Astrocyte (in vitro differentiated cells and primary cell): Measurements from ENCODE around the gene ARPC2.

Source experiments
- EZH2 ChIP-seq: IDR thresholded peaks from 2 replicates; pipeline ENCODE4 v1.6.1; 2012; ENCODE audit warnings: mild to moderate bottlenecking, low read length, inconsistent platforms; ENCODE audit not compliant: insufficient read depth
- TF ChIP-seq, protein P1 (sequence below): IDR thresholded peaks from 2 replicates; pipeline ENCODE4 v1.5.1; 2011; ENCODE audit warnings: low read depth, mild to moderate bottlenecking, inconsistent platforms, low read length, moderate library complexity; ENCODE audit not compliant: insufficient read depth

DNA sequence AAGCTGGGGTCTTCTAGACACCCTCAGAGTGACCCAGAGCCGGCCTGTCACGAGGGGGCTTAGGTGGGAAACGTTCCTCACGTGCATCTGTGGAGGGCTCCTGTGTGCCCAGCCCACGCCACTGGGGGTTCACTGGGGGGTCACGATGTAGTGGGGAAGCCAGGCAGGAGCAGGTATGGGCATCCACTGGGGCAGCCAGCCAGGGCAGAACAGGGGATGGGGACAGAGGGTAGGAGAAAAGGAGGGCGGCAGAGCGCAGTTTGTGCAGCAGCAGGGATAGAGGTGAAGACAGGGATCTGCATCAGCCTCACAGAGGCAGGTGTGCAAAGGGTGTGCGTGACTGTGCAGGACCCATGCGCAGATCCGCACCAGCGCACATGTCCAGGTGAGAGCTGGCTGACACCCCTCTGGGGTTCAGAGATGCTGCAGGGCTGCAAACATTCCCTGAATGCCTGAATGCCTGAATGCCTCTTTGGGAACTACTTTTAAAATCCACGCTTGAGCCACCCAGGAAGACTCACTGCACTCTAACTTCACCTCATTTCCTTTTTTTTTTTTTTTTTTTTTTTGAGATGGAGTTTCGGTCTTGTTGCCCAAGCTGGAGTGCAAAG, 63.4 kb downstream of the ARPC2 start:
- no peak for TF ChIP-seq EZH2
- TF ChIP-seq, protein P1, sequence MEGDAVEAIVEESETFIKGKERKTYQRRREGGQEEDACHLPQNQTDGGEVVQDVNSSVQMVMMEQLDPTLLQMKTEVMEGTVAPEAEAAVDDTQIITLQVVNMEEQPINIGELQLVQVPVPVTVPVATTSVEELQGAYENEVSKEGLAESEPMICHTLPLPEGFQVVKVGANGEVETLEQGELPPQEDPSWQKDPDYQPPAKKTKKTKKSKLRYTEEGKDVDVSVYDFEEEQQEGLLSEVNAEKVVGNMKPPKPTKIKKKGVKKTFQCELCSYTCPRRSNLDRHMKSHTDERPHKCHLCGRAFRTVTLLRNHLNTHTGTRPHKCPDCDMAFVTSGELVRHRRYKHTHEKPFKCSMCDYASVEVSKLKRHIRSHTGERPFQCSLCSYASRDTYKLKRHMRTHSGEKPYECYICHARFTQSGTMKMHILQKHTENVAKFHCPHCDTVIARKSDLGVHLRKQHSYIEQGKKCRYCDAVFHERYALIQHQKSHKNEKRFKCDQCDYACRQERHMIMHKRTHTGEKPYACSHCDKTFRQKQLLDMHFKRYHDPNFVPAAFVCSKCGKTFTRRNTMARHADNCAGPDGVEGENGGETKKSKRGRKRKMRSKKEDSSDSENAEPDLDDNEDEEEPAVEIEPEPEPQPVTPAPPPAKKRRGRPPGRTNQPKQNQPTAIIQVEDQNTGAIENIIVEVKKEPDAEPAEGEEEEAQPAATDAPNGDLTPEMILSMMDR = no peak
